Measurements from ENCODE around the gene KIAA1217. TPM values are rescaled to one million over a fixed set of nuclear protein-coding genes. Genes with fewer than 3 reads are reported as not detected.

The KIAA1217 gene
- total and polyA plus RNA-seq, 2 of the 4 experiments (the other 2 are of a cell fraction): 3.4 to 4.4 TPM

- no peaks in the 10 kb centered on the region for H3K4me1 ChIP-seq (ENCODE audit: control insufficient read depth, insufficient read depth, low read length)
- WGBS, 2 experiments (ENCODE audit: extremely low coverage in 2 of 2, insufficient read length in 1 of 2): 40% methylated on average over 1 of the region's 4 CpGs; no CpG with 5 or more reads in 1 of the 2 experiments
- dilution Hi-C loops (cut with HindIII; ENCODE audit: low sequenced_read_pairs, unreplicated experiment) (no loop called here), in situ Hi-C loops (cut with MboI; ENCODE audit: low sequenced_read_pairs) (no loop called here), intact Hi-C loops (cut with micrococcal nuclease) (no loop called here)
- no peak overlapping the region for H2BK5ac ChIP-seq (ENCODE audit: low read depth, low read length, poor library complexity, severe bottlenecking)
- peaks cover 3% of the 10 kb centered on the region for H3K27me3 ChIP-seq (ENCODE audit: control insufficient read depth, insufficient read depth, low read length)
- DNase-seq: no peak
- H2AK5ac ChIP-seq (ENCODE audit: low read depth, low read length): no peak overlapping the region
- H2BK20ac ChIP-seq (ENCODE audit: low read depth, low read length): no peak overlapping the region
- H3K79me1 ChIP-seq (ENCODE audit: low read depth in 1 of 2, low read length in 2 of 2): no peaks in the 10 kb centered on the region
- BruUV-seq (replicated peaks): no TSS peak
- no peaks in the 10 kb centered on the region for H4K20me1 ChIP-seq (ENCODE audit: insufficient read depth, low read length)
- no peak overlapping the region for H2AK9ac ChIP-seq (replicated peaks; ENCODE audit: low read depth, low read length, poor library complexity)
- H3K14ac ChIP-seq (replicated peaks; ENCODE audit: low read depth, low read length): no peak overlapping the region
- ChIA-PET CTCF (no interaction called here), POLR2A (ENCODE audit: unreplicated experiment) (no interaction called here)
- no peak overlapping the region for H3K4me2 ChIP-seq (ENCODE audit: low read depth, low read length)
- no peak overlapping the region for H3K56ac ChIP-seq (ENCODE audit: extremely low read depth, insufficient read depth, low read length)
- H3K9me1 ChIP-seq (ENCODE audit: insufficient read depth, low read length): no peaks in the 10 kb centered on the region
- H3K4me3 ChIP-seq (ENCODE audit: insufficient read depth, low read depth, low read length): no peak overlapping the region
- ATAC-seq (ENCODE audit: low read depth): no peak
- H2AFZ ChIP-seq (replicated peaks; ENCODE audit: low read length, poor library complexity): no peak overlapping the region
- no peak overlapping the region for H2BK120ac ChIP-seq (ENCODE audit: low read depth, low read length)
- H4K91ac ChIP-seq (ENCODE audit: insufficient read depth, low read depth, low read length): no peak overlapping the region
- TF ChIP-seq, protein P1, sequence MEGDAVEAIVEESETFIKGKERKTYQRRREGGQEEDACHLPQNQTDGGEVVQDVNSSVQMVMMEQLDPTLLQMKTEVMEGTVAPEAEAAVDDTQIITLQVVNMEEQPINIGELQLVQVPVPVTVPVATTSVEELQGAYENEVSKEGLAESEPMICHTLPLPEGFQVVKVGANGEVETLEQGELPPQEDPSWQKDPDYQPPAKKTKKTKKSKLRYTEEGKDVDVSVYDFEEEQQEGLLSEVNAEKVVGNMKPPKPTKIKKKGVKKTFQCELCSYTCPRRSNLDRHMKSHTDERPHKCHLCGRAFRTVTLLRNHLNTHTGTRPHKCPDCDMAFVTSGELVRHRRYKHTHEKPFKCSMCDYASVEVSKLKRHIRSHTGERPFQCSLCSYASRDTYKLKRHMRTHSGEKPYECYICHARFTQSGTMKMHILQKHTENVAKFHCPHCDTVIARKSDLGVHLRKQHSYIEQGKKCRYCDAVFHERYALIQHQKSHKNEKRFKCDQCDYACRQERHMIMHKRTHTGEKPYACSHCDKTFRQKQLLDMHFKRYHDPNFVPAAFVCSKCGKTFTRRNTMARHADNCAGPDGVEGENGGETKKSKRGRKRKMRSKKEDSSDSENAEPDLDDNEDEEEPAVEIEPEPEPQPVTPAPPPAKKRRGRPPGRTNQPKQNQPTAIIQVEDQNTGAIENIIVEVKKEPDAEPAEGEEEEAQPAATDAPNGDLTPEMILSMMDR (conservative IDR thresholded peaks at IDR 0.05; ENCODE audit: low read depth, low read length): no peak
- TF ChIP-seq BHLHE40 (IDR thresholded peaks at IDR 0.05; ENCODE audit: low read depth, low read length) (no peak), RFX5 (IDR thresholded peaks at IDR 0.05; ENCODE audit: low read depth, low read length) (no peak), CHD1 (IDR thresholded peaks at IDR 0.05; ENCODE audit: low read depth, low read length) (no peak)
- H3K9ac ChIP-seq (ENCODE audit: low read depth, low read length): no peak overlapping the region
- H3K23ac ChIP-seq (ENCODE audit: low read depth, low read length): no peak overlapping the region
- no peak overlapping the region for H2BK15ac ChIP-seq (ENCODE audit: low read depth, low read length)
- no peak overlapping the region for H4K8ac ChIP-seq (ENCODE audit: low read depth in 2 of 2, low read length in 2 of 2)
- no peaks in the 10 kb centered on the region for H3K9me3 ChIP-seq (ENCODE audit: control insufficient read depth, insufficient read depth, low read length)
- no peaks in the 10 kb centered on the region for H3K36me3 ChIP-seq (ENCODE audit: control insufficient read depth, insufficient read depth, low read length)
- no peak overlapping the region for H3K18ac ChIP-seq (ENCODE audit: low read depth, low read length)
- H4K5ac ChIP-seq (ENCODE audit: low read depth, low read length): no peak overlapping the region
- H3K4ac ChIP-seq (ENCODE audit: low read depth, low read length): no peak overlapping the region
- no peak overlapping the region for H3K27ac ChIP-seq (ENCODE audit: insufficient read depth, low read length)
These were observed 97.6 kb downstream of the KIAA1217 start for GRCh38 chr10:24306507-24306875.
